ENCODE data around the gene TNS4.

GRCh38 chr17:40453881-40454612 is 47.4 kb downstream of the TNS4 start:
- TF ChIP-seq CTCF (IDR thresholded peaks at IDR 0.05) (no peak), POLR2A (IDR thresholded peaks at IDR 0.05) (no peak), POLR2AphosphoS5 (IDR thresholded peaks at IDR 0.05) (peak; percentile 38), EP300 (IDR thresholded peaks at IDR 0.05) (no peak)

Measured in gastroesophageal sphincter (tissue), 3 donors.